WERI-Rb-1 (cell line): ENCODE measurements around the gene EIF3B.
"Not testable (repeated sequence)": the region's sequence is repeated elsewhere in the genome, so short reads cannot be mapped to it uniquely, and the experiment has no call there.

ENCODE experiments used
- DNase-seq: peaks from one replicate; pipeline ENCODE4 v3.0.0-alpha.2; 2020
- H3K27ac ChIP-seq: fragments of 250-450 bp; sonication (Bioruptor Pico); 2 replicates; pipeline ENCODE4 v1.5.1; 2020; ENCODE audit warnings: mild to moderate bottlenecking, moderate library complexity
- H3K27me3 ChIP-seq: fragments of 250-450 bp; sonication (Bioruptor Pico); 2 replicates; pipeline ENCODE4 v1.5.1; 2021; ENCODE audit warnings: mild to moderate bottlenecking, low read depth, moderate library complexity; ENCODE audit not compliant: insufficient read depth, severe bottlenecking
- H3K36me3 ChIP-seq: fragments of 250-450 bp; sonication (Bioruptor Pico); 2 replicates; pipeline ENCODE4 v1.5.1; 2020; ENCODE audit warnings: mild to moderate bottlenecking, moderate library complexity
- H3K4me3 ChIP-seq: 2 replicates; pipeline ENCODE4 v1.5.1; 2011; ENCODE audit warnings: low read depth, mild to moderate bottlenecking, control low read depth, low read length
- H3K9me3 ChIP-seq: fragments of 250-450 bp; sonication (Bioruptor Pico); 2 replicates; pipeline ENCODE4 v1.5.1; 2021; ENCODE audit warnings: mild to moderate bottlenecking, moderate library complexity; ENCODE audit not compliant: severe bottlenecking
- TF ChIP-seq, protein P1 (sequence below): IDR thresholded peaks from 2 replicates; pipeline ENCODE4 v1.5.1; 2011; ENCODE audit warnings: low read depth, mild to moderate bottlenecking, control low read depth, inconsistent platforms, low read length

EIF3B gene

GRCh38 chr7:2416063-2416462 is 61.4 kb downstream of the EIF3B start:
- Histone ChIP-seq H3K4me3 (no peak overlapping the region), H3K36me3 (no peaks in the 10 kb centered on the region), H3K27ac (no peak overlapping the region), H3K9me3 (no peaks in the 10 kb centered on the region), H3K27me3 (no peaks in the 10 kb centered on the region)
- DNase-seq, result no peak
- TF ChIP-seq, protein P1, sequence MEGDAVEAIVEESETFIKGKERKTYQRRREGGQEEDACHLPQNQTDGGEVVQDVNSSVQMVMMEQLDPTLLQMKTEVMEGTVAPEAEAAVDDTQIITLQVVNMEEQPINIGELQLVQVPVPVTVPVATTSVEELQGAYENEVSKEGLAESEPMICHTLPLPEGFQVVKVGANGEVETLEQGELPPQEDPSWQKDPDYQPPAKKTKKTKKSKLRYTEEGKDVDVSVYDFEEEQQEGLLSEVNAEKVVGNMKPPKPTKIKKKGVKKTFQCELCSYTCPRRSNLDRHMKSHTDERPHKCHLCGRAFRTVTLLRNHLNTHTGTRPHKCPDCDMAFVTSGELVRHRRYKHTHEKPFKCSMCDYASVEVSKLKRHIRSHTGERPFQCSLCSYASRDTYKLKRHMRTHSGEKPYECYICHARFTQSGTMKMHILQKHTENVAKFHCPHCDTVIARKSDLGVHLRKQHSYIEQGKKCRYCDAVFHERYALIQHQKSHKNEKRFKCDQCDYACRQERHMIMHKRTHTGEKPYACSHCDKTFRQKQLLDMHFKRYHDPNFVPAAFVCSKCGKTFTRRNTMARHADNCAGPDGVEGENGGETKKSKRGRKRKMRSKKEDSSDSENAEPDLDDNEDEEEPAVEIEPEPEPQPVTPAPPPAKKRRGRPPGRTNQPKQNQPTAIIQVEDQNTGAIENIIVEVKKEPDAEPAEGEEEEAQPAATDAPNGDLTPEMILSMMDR, result no peak

- no peak overlapping the region for H3K27ac ChIP-seq
- no peak for DNase-seq
- no peaks in the 10 kb centered on the region for H3K27me3 ChIP-seq
Observed at GRCh38 chr7:2416650-2417049, 62.0 kb downstream of the EIF3B start.

GRCh38 chr7:2417178-2417577 is 62.6 kb downstream of the EIF3B start:
- DNase-seq, H3K27ac ChIP-seq, H3K27me3 ChIP-seq, H3K4me3 ChIP-seq, H3K9me3 ChIP-seq, H3K36me3 ChIP-seq: not testable (repeated sequence)

More at GRCh38 chr7:2416650-2417049, 62.0 kb downstream of the EIF3B start:
- Histone ChIP-seq H3K4me3 (no peak overlapping the region), H3K9me3 (no peaks in the 10 kb centered on the region), H3K36me3 (no peaks in the 10 kb centered on the region)
- TF ChIP-seq, protein P1, result no peak

DNA sequence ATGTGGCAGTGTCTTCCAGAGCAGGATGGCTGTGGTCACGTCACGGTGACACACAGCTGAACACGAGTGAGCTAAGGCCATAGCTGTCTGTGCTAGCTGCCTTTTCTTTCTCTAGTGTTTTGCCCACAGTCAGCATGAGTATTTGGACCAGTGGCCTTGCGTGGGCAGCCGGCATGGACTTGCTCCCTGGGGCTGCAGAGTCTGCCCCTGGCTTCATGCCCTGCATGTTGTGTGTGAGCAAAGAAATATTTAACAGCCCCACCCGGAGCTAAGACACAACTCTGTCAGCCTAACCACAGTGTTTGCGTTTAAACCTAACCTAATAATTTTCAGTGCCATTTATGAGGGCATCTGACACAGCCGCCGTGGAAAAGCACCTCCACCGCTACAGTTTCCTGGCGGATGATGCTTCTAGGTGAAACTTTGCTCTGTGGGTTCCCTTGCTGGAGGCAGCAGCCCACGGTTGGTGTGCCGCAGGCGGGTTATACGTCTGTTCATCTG is 63.4 kb downstream of the EIF3B start:
- Histone ChIP-seq H3K9me3 (no peaks in the 10 kb centered on the region), H3K4me3 (no peak overlapping the region), H3K27me3 (no peaks in the 10 kb centered on the region), H3K27ac (no peak overlapping the region), H3K36me3 (no peaks in the 10 kb centered on the region)
- TF ChIP-seq, protein P1, result no peak
- no peak for DNase-seq

- H3K27me3 ChIP-seq, result no peaks in the 10 kb centered on the region
- DNase-seq, result no peak
Observed at GRCh38 chr7:2420216-2420933, 65.7 kb downstream of the EIF3B start.

GRCh38 chr7:2421943-2422310 is 67.3 kb downstream of the EIF3B start:
- no peaks in the 10 kb centered on the region for H3K27me3 ChIP-seq
- no peaks in the 10 kb centered on the region for H3K9me3 ChIP-seq
- DNase-seq, result no peak
- no peak overlapping the region for H3K27ac ChIP-seq
- H3K36me3 ChIP-seq, result no peaks in the 10 kb centered on the region
- no peak overlapping the region for H3K4me3 ChIP-seq
- TF ChIP-seq, protein P1, result no peak

More at GRCh38 chr7:2420216-2420933, 65.7 kb downstream of the EIF3B start:
- Histone ChIP-seq H3K4me3 (no peak overlapping the region), H3K27ac (no peak overlapping the region), H3K9me3 (no peaks in the 10 kb centered on the region), H3K36me3 (no peaks in the 10 kb centered on the region)
- TF ChIP-seq, protein P1, result no peak
